HG03097 (cell line): Measurements from ENCODE around the gene CTNND2.

Source experiments
- ATAC-seq: cut with Tn5 transposase; IDR thresholded peaks from one replicate; pipeline ENCODE4 v1.9.1; 2021; ENCODE audit not compliant: unreplicated experiment, low FRiP score

CTNND2 gene

GRCh38 chr5:11064763-11065450, 839.3 kb downstream of the CTNND2 start:
- no peak for ATAC-seq

GRCh38 chr5:11062397-11062796, 841.8 kb downstream of the CTNND2 start:
- ATAC-seq = no peak

- ATAC-seq = no peak
Observed at GRCh38 chr5:11056560-11056959, 847.7 kb downstream of the CTNND2 start.

- no peak for ATAC-seq
Observed at GRCh38 chr5:11054014-11054413, 850.2 kb downstream of the CTNND2 start.

GRCh38 chr5:11052871-11053270, 851.4 kb downstream of the CTNND2 start:
- ATAC-seq = no peak

- ATAC-seq = no peak
Observed at GRCh38 chr5:11050596-11051304, 853.5 kb downstream of the CTNND2 start.

- no peak for ATAC-seq
Observed at GRCh38 chr5:11048760-11049159, 855.5 kb downstream of the CTNND2 start.

GRCh38 chr5:11047625-11048024, 856.6 kb downstream of the CTNND2 start:
- no peak for ATAC-seq

GRCh38 chr5:11047030-11047429, 857.2 kb downstream of the CTNND2 start:
- ATAC-seq = no peak

- no peak for ATAC-seq
Observed at GRCh38 chr5:11046160-11046559, 858.1 kb downstream of the CTNND2 start.

- no peak for ATAC-seq
Observed at GRCh38 chr5:11045411-11045810, 858.8 kb downstream of the CTNND2 start.

- no peak for ATAC-seq
Observed at GRCh38 chr5:11044581-11044980, 859.7 kb downstream of the CTNND2 start.

- ATAC-seq = no peak
Observed at GRCh38 chr5:11043881-11044280, 860.4 kb downstream of the CTNND2 start.

GRCh38 chr5:11040345-11040744, 863.9 kb downstream of the CTNND2 start:
- ATAC-seq = no peak

- ATAC-seq = no peak
Observed at GRCh38 chr5:11038772-11039171, 865.5 kb downstream of the CTNND2 start.

GRCh38 chr5:11037941-11038340, 866.3 kb downstream of the CTNND2 start:
- no peak for ATAC-seq

GRCh38 chr5:11037080-11037479, 867.2 kb downstream of the CTNND2 start:
- no peak for ATAC-seq

GRCh38 chr5:11030671-11031070, 873.6 kb downstream of the CTNND2 start:
- ATAC-seq = no peak

- ATAC-seq = no peak
Observed at GRCh38 chr5:11027660-11028059, 876.6 kb downstream of the CTNND2 start.

- no peak for ATAC-seq
Observed at GRCh38 chr5:11026543-11026942, 877.7 kb downstream of the CTNND2 start.

- no peak for ATAC-seq
Observed at GRCh38 chr5:11023945-11024344, 880.3 kb downstream of the CTNND2 start.

GRCh38 chr5:11013793-11014192, 890.5 kb downstream of the CTNND2 start:
- ATAC-seq = no peak
